ENCODE results near the gene SCN10A. TPM values are rescaled to one million over a fixed set of nuclear protein-coding genes. Genes with fewer than 3 reads are reported as not detected.

Gene SCN10A
- total RNA-seq, 2 donors from 2014 or later: not detected

- Mint-ChIP-seq H3K4me3 (no peak overlapping the region), H3K27ac (no peak overlapping the region), H3K4me1 (no peaks in the 10 kb centered on the region), H3K9me3 (no peaks in the 10 kb centered on the region), H3K27me3 (ENCODE audit: insufficient read depth) (peaks cover 10% of the 10 kb centered on the region), H3K36me3 (ENCODE audit: low read depth) (no peaks in the 10 kb centered on the region)
- no peak for TF ChIP-seq CTCF (conservative IDR thresholded peaks at IDR 0.05)
- Histone ChIP-seq H3K27ac (ENCODE audit: low read depth, low read length) (no peak overlapping the region), H3K9ac (ENCODE audit: extremely low read depth, low read length, poor library complexity, severe bottlenecking) (no peak overlapping the region), H3K4me3 (ENCODE audit: low read length) (no peak overlapping the region), H3K4me1 (ENCODE audit: control insufficient read depth, insufficient read depth, low read length) (no peaks in the 10 kb centered on the region), H3K27me3 (ENCODE audit: control insufficient read depth, insufficient read depth, low read length, poor library complexity, severe bottlenecking) (peaks cover 11% of the 10 kb centered on the region), H3K9me3 (ENCODE audit: control insufficient read depth, low read length) (no peaks in the 10 kb centered on the region), H3K36me3 (ENCODE audit: control insufficient read depth, insufficient read depth, low read length) (no peaks in the 10 kb centered on the region)
- no peak for DNase-seq
- 92 to 93% methylated on average over 9 to 12 of the region's 12 CpGs for WGBS, 2 experiments (ENCODE audit: insufficient coverage in 1 of 2, insufficient read length in 1 of 2)
Observed at GRCh38 chr3:38698061-38698460, 118.0 kb downstream of the SCN10A start.

GRCh38 chr3:38696034-38696433, 120.0 kb downstream of the SCN10A start:
- no peaks in the 10 kb centered on the region for H3K9me3 ChIP-seq (ENCODE audit: control insufficient read depth, low read length)
- H3K4me1 ChIP-seq (ENCODE audit: control insufficient read depth, insufficient read depth, low read length): no peaks in the 10 kb centered on the region
- H3K4me1 Mint-ChIP-seq: no peaks in the 10 kb centered on the region
- H3K27me3 ChIP-seq (ENCODE audit: control insufficient read depth, insufficient read depth, low read length, poor library complexity, severe bottlenecking): peaks cover 5% of the 10 kb centered on the region
- no peak overlapping the region for H3K4me3 Mint-ChIP-seq
- no peaks in the 10 kb centered on the region for H3K36me3 ChIP-seq (ENCODE audit: control insufficient read depth, insufficient read depth, low read length)
- DNase-seq: no peak
- H3K36me3 Mint-ChIP-seq (ENCODE audit: low read depth): no peaks in the 10 kb centered on the region
- H3K27me3 Mint-ChIP-seq (ENCODE audit: insufficient read depth): peaks cover 6% of the 10 kb centered on the region
- TF ChIP-seq CTCF (conservative IDR thresholded peaks at IDR 0.05): no peak
- WGBS, 2 experiments (ENCODE audit: insufficient coverage in 1 of 2, insufficient read length in 1 of 2): 84% methylated on average over 2 of the region's 2 CpGs; no CpG with 5 or more reads in 1 of the 2 experiments
- no peak overlapping the region for H3K4me3 ChIP-seq (ENCODE audit: low read length)
- H3K27ac Mint-ChIP-seq: no peak overlapping the region
- H3K9me3 Mint-ChIP-seq: no peaks in the 10 kb centered on the region
- no peak overlapping the region for H3K9ac ChIP-seq (ENCODE audit: extremely low read depth, low read length, poor library complexity, severe bottlenecking)
- H3K27ac ChIP-seq (ENCODE audit: low read depth, low read length): no peak overlapping the region

- 94 to 97% methylated on average over 2 of the region's 2 CpGs for WGBS, 2 experiments (ENCODE audit: insufficient coverage in 1 of 2, insufficient read length in 1 of 2)
Observed at GRCh38 chr3:38690185-38690584, 125.8 kb downstream of the SCN10A start.

More at GRCh38 chr3:38690185-38690584, 125.8 kb downstream of the SCN10A start:
- no peak for TF ChIP-seq CTCF (conservative IDR thresholded peaks at IDR 0.05)
- no peaks in the 10 kb centered on the region for H3K36me3 Mint-ChIP-seq (ENCODE audit: low read depth)
- no peak overlapping the region for H3K4me3 Mint-ChIP-seq
- peaks cover 2% of the 10 kb centered on the region for H3K4me1 Mint-ChIP-seq
- H3K27ac Mint-ChIP-seq: no peak overlapping the region
- H3K27me3 Mint-ChIP-seq (ENCODE audit: insufficient read depth): peaks cover 2% of the 10 kb centered on the region
- DNase-seq: no peak
- no peaks in the 10 kb centered on the region for H3K9me3 ChIP-seq (ENCODE audit: control insufficient read depth, low read length)
- H3K9me3 Mint-ChIP-seq: no peaks in the 10 kb centered on the region
- no peak overlapping the region for H3K4me3 ChIP-seq (ENCODE audit: low read length)
- H3K9ac ChIP-seq (ENCODE audit: extremely low read depth, low read length, poor library complexity, severe bottlenecking): no peak overlapping the region
- no peaks in the 10 kb centered on the region for H3K4me1 ChIP-seq (ENCODE audit: control insufficient read depth, insufficient read depth, low read length)
- H3K36me3 ChIP-seq (ENCODE audit: control insufficient read depth, insufficient read depth, low read length): no peaks in the 10 kb centered on the region
- no peak overlapping the region for H3K27ac ChIP-seq (ENCODE audit: low read depth, low read length)
- no peaks in the 10 kb centered on the region for H3K27me3 ChIP-seq (ENCODE audit: control insufficient read depth, insufficient read depth, low read length, poor library complexity, severe bottlenecking)

Measured in endodermal cell (in vitro differentiated cells).